ENCODE measurements around the gene THBS2. TPM values are rescaled to one million over a fixed set of nuclear protein-coding genes. Genes with fewer than 3 reads are reported as not detected.

THBS2 gene
- total and polyA plus RNA-seq, 10 of the 15 experiments (the other 5 are each of a cell fraction or from before 2014, with no cell fraction given), result 0.07 to 0.10 TPM; not detected in 8

DNA sequence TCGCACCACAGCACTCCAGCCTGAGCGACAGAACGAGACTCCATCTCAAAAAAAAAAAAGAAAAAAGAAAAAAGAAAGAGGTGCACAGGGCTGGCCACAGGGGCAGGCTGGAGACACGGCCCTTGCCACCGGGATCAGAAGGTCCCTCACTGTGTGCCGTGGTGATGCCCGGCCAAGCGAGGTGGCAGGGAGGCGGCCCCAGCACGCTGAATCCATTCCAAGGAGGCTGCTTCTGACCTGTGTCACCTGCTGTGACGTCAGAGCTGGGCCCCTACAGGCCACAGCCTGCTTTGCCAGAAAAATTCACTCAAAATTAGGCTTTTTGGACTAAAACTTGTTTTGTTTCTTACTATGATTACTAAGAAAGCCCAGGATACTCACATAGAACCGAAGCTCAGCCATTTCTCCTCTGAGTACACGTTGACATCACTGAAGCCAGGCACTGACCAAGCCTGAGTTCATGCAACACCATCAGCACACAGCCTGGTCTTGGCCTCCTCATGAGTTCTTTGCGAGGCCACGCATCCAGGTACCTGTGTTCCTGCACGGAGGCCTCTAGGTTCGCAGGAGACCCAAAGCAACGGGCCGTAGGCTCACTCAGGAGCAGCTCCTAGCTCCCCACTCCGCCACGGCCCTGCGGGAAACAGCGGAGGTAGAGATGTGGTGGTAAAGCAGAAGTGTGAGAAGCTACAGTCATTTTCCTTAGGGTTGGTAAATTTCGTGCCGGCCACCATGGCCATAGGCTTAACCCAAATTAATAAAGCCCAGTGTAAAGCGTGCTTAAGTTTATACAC is 67.8 kb downstream of the THBS2 start:
- ChIA-PET CTCF (no interaction called here), SMC1A (ENCODE audit: uncharacterized antibody, unreplicated experiment) (no interaction called here), RAD21 (ENCODE audit: unreplicated experiment) (no interaction called here), POLR2A (no interaction called here)
- Histone ChIP-seq H3K9ac (ENCODE audit: control insufficient read depth, insufficient read depth, low read length) (no peak overlapping the region), H3K9me3 (replicated peaks; ENCODE audit: control insufficient read depth, insufficient read depth, low read length) (no peaks in the 10 kb centered on the region; the same call in 2 of the 3 replicates), H3K36me3 (ENCODE audit: control insufficient read depth in 2 of 2, insufficient read depth in 2 of 2, low read length in 1 of 2) (no peaks in the 10 kb centered on the region), H3K27ac (ENCODE audit: control insufficient read depth, insufficient read depth) (no peak overlapping the region), H3K79me2 (ENCODE audit: control insufficient read depth, insufficient read depth, low read length) (no peaks in the 10 kb centered on the region), H4K20me1 (ENCODE audit: control insufficient read depth, insufficient read depth) (no peaks in the 10 kb centered on the region), H3K4me1 (ENCODE audit: control insufficient read depth, insufficient read depth, low read length) (no peaks in the 10 kb centered on the region), H3K4me2 (ENCODE audit: control insufficient read depth, insufficient read depth) (no peak overlapping the region), H3K4me3 (no peak overlapping the region), H3K27me3 (replicated peaks in 1 of 2; ENCODE audit: control insufficient read depth in 2 of 2, insufficient read depth in 2 of 2, low read length in 1 of 2) (no peaks in the 10 kb centered on the region), H2AFZ (ENCODE audit: control insufficient read depth, low read depth, low read length) (no peak overlapping the region)
- no TSS peak for BruUV-seq (replicated peaks)
- in situ Hi-C loops (cut with MboI) (no loop called here), intact Hi-C loops (cut with micrococcal nuclease; ENCODE audit: unreplicated experiment) (no loop called here)
- no peak for ATAC-seq
- no peak for DNase-seq (ENCODE audit: low read depth, low spot score)
- WGBS (ENCODE audit: insufficient coverage, insufficient replicate concordance, low lambda C conversion rate, missing lambda C conversion rate), result 59% methylated on average over 22 of the region's 26 CpGs
- no peak for TF ChIP-seq MEF2A (IDR thresholded peaks at IDR 0.05; ENCODE audit: insufficient read depth, low read depth, low read length)
- TF ChIP-seq SUPT20H (IDR thresholded peaks at IDR 0.05; ENCODE audit: borderline replicate concordance, control insufficient read depth, low read depth, low read length), result no peak
- no peak for TF ChIP-seq WRNIP1 (IDR thresholded peaks at IDR 0.05; ENCODE audit: borderline replicate concordance, low read depth, low read length)
- TF ChIP-seq KLF5 (IDR thresholded peaks at IDR 0.05; ENCODE audit: partially characterized antibody), result no peak
- TF ChIP-seq EZH2 (IDR thresholded peaks at IDR 0.05; ENCODE audit: borderline replicate concordance, control insufficient read depth, low read depth, low read length), result no peak
- no peak for TF ChIP-seq RUNX3 (IDR thresholded peaks at IDR 0.05; ENCODE audit: low read length)
- TF ChIP-seq FOS (IDR thresholded peaks at IDR 0.05; ENCODE audit: borderline replicate concordance, extremely low read depth, insufficient read length), result no peak
- TF ChIP-seq ESRRA (IDR thresholded peaks at IDR 0.05; ENCODE audit: low read length), result no peak
- no peak for TF ChIP-seq NR2F1 (conservative IDR thresholded peaks at IDR 0.05)
- TF ChIP-seq IKZF2 (IDR thresholded peaks at IDR 0.05), result no peak
- no peak for TF ChIP-seq SIX5 (IDR thresholded peaks at IDR 0.05; ENCODE audit: low read depth, low read length, severe bottlenecking)
- no peak for FAIRE-seq

Data from GM12878 (cell line).